Glutamatergic neuron (in vitro differentiated cells): ENCODE data around the gene TRPM1. TPM values are rescaled to one million over a fixed set of nuclear protein-coding genes. Genes with fewer than 3 reads are reported as not detected.

ENCODE experiments used
- DNase-seq: peaks from one replicate; pipeline ENCODE4 v3.0.0; 2022
- H3K27ac Mint-ChIP-seq: one replicate; pipeline ENCODE4 v1.8.0; 2020; ENCODE audit warnings: mild to moderate bottlenecking, mixed read lengths, inconsistent platforms; ENCODE audit not compliant: unreplicated experiment
- H3K27me3 Mint-ChIP-seq: one replicate; pipeline ENCODE4 v1.8.0; 2020; ENCODE audit warnings: mild to moderate bottlenecking, moderate library complexity, mixed read lengths, inconsistent platforms; ENCODE audit not compliant: unreplicated experiment
- H3K36me3 Mint-ChIP-seq: one replicate; pipeline ENCODE4 v1.8.0; 2020; ENCODE audit warnings: mild to moderate bottlenecking, mixed read lengths, inconsistent platforms; ENCODE audit not compliant: unreplicated experiment
- H3K4me1 Mint-ChIP-seq: one replicate; pipeline ENCODE4 v1.8.0; 2020; ENCODE audit warnings: mild to moderate bottlenecking, low read depth, mixed read lengths, inconsistent platforms; ENCODE audit not compliant: unreplicated experiment
- H3K4me3 Mint-ChIP-seq: one replicate; pipeline ENCODE4 v1.8.0; 2020; ENCODE audit warnings: mild to moderate bottlenecking, mixed read lengths, inconsistent platforms; ENCODE audit not compliant: unreplicated experiment
- H3K9me3 Mint-ChIP-seq: one replicate; pipeline ENCODE4 v1.8.0; 2020; ENCODE audit warnings: mild to moderate bottlenecking, moderate library complexity, mixed read lengths, inconsistent platforms; ENCODE audit not compliant: unreplicated experiment
- CTCF ChIP-seq: fragments of 200-600 bp; sonication (generic); IDR thresholded peaks from one replicate; pipeline ENCODE4 v1.5.0; 2021; ENCODE audit not compliant: partially characterized antibody, unreplicated experiment
- total RNA-seq: library from RNA; stranded (reverse); fragmentation: NEBNext Ultra II Directional; extraction: Animal tissue kit (Norgen Biotek cat#: 25700); gene quantifications from one replicate; pipeline ENCODE4 v1.2.1, GENCODE V29; 2021; ENCODE audit not compliant: unreplicated experiment

TRPM1 gene
- total RNA-seq, 1 donor from 2014 or later: not detected

- TF ChIP-seq CTCF: no peak
- Mint-ChIP-seq H3K4me1 (peaks cover 39% of the 10 kb centered on the region), H3K9me3 (peaks cover 4% of the 10 kb centered on the region), H3K27ac (peak overlapping the region; percentile 94), H3K27me3 (peaks cover 6% of the 10 kb centered on the region), H3K4me3 (peak overlapping the region; percentile 77), H3K36me3 (no peaks in the 10 kb centered on the region)
- peak; percentile 70 for DNase-seq
Observed at GRCh38 chr15:31148297-31149087, 47.0 kb upstream of the TRPM1 start.

- peak overlapping the region; percentile 77 for H3K4me3 Mint-ChIP-seq
- peak overlapping the region; percentile 94 for H3K27ac Mint-ChIP-seq
- TF ChIP-seq CTCF: no peak
- H3K27me3 Mint-ChIP-seq: peaks cover 6% of the 10 kb centered on the region
- H3K9me3 Mint-ChIP-seq: peaks cover 4% of the 10 kb centered on the region
- peaks cover 39% of the 10 kb centered on the region for H3K4me1 Mint-ChIP-seq
- DNase-seq: no peak
- H3K36me3 Mint-ChIP-seq: no peaks in the 10 kb centered on the region
Observed at GRCh38 chr15:31147944-31148296, 46.4 kb upstream of the TRPM1 start.

GRCh38 chr15:31147456-31147855, 45.9 kb upstream of the TRPM1 start:
- Mint-ChIP-seq H3K36me3 (no peaks in the 10 kb centered on the region), H3K4me1 (peaks cover 39% of the 10 kb centered on the region), H3K9me3 (peaks cover 4% of the 10 kb centered on the region), H3K27me3 (peaks cover 6% of the 10 kb centered on the region), H3K27ac (peak overlapping the region; percentile 94), H3K4me3 (peak overlapping the region; percentile 77)
- peak; percentile 33 for DNase-seq
- no peak for TF ChIP-seq CTCF

DNA sequence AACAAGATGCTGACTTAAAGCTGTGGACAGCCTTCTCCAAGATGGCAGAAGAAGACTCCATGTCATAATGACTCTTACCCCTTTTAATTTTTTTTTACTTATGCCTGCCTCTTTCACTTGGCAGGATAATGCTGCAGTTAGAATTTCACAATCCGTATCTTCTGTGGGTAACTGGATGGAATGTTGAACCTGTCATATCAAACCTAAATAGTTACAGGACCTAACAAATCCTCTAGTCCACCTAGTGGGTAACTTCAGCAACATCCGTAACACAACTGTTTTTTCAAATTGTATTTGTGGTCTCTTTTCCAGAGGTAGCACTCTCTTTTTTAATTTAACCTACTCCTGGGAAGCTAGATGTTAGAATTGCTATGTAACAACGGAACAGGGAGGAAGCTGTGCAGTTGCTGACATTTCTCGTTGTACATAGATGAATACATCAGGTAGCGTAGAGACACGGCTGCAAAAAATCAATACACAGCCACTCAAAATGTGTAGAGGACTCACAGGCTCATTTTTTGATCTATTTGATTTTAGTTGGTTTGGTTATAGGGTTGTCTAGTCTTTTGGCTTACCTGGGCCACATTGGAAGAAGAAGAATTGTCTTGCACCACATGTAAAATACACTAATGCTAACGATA, 43.9 kb upstream of the TRPM1 start:
- peaks cover 6% of the 10 kb centered on the region for H3K27me3 Mint-ChIP-seq
- no peaks in the 10 kb centered on the region for H3K36me3 Mint-ChIP-seq
- DNase-seq: no peak
- H3K4me3 Mint-ChIP-seq: no peak overlapping the region
- H3K9me3 Mint-ChIP-seq: peaks cover 4% of the 10 kb centered on the region
- no peak for TF ChIP-seq CTCF
- peak overlapping the region; percentile 10 for H3K27ac Mint-ChIP-seq
- H3K4me1 Mint-ChIP-seq: peaks cover 39% of the 10 kb centered on the region

- no peak overlapping the region for H3K27ac Mint-ChIP-seq
- H3K36me3 Mint-ChIP-seq: no peaks in the 10 kb centered on the region
- TF ChIP-seq CTCF: no peak
- peaks cover 13% of the 10 kb centered on the region for H3K4me1 Mint-ChIP-seq
- H3K4me3 Mint-ChIP-seq: no peak overlapping the region
- no peak for DNase-seq
- H3K27me3 Mint-ChIP-seq: no peaks in the 10 kb centered on the region
- H3K9me3 Mint-ChIP-seq: no peaks in the 10 kb centered on the region
Observed at GRCh38 chr15:31141792-31142191, 40.3 kb upstream of the TRPM1 start.
